K562 (cell line): ENCODE measurements around the gene PI4KA. TPM values are rescaled to one million over a fixed set of nuclear protein-coding genes. Genes with fewer than 3 reads are reported as not detected.

Source experiments
- BACH1 ChIP-seq: fragments of 200-800 bp; sonication (Bioruptor generic); IDR thresholded peaks from 2 replicates; pipeline ENCODE4 v1.6.1; 2016; ENCODE audit warnings: missing genetic modification characterization, missing compliant biosample characterization
- CAMTA2 ChIP-seq: fragments of 250-450 bp; sonication (Bioruptor Pico); conservative IDR thresholded peaks from 2 replicates; pipeline ENCODE4 v1.5.1; 2022
- CBFB ChIP-seq: sonication (generic); formaldehyde crosslinking; IDR thresholded peaks from 2 replicates; pipeline ENCODE4 v1.4.0; 2020; ENCODE audit warnings: mild to moderate bottlenecking, missing genetic modification reagents
- DACH1 ChIP-seq: fragments of 450-650 bp; IDR thresholded peaks from 2 replicates; pipeline ENCODE4 v1.6.1; 2018; ENCODE audit not compliant: partially characterized antibody
- DPF2 ChIP-seq: fragments of 450-650 bp; IDR thresholded peaks from 2 replicates; pipeline ENCODE4 v1.6.1; 2016
- ETV5 ChIP-seq: sonication (generic); formaldehyde crosslinking; IDR thresholded peaks from 2 replicates; pipeline ENCODE4 v1.4.0; 2020; ENCODE audit warnings: low read depth, mild to moderate bottlenecking, missing genetic modification reagents
- FOSL1 ChIP-seq: fragments of 200-800 bp; sonication (Bioruptor generic); conservative IDR thresholded peaks from 2 replicates; pipeline ENCODE4 v1.6.1; 2016; ENCODE audit warnings: missing genetic modification characterization, missing compliant biosample characterization
- GMEB1 ChIP-seq: fragments of 250-450 bp; sonication (Bioruptor Pico); IDR thresholded peaks from 2 replicates; pipeline ENCODE4 v1.4.0; 2020; ENCODE audit warnings: mild to moderate bottlenecking
- MAFG ChIP-seq: fragments of 450-650 bp; conservative IDR thresholded peaks from 2 replicates; pipeline ENCODE4 v1.6.1; 2016; ENCODE audit warnings: missing genetic modification characterization, missing compliant biosample characterization
- MAFK ChIP-seq: IDR thresholded peaks from 2 replicates; pipeline ENCODE4 v1.6.1; 2011; ENCODE audit warnings: low read length, improper control_type of control experiment
- NFE2 ChIP-seq: IDR thresholded peaks from 2 replicates; pipeline ENCODE4 v1.6.1; 2014; ENCODE audit warnings: antibody characterized with exemption, low read depth
- NR1H2 ChIP-seq: sonication (generic); formaldehyde crosslinking; IDR thresholded peaks from 2 replicates; pipeline ENCODE4 v1.4.0; 2020; ENCODE audit warnings: mild to moderate bottlenecking, missing genetic modification reagents
- RCOR1 ChIP-seq, 2 experiments: IDR thresholded peaks; 2 replicates each; pipeline ENCODE4 v1.6.1; 2012; ENCODE audit warnings: low read depth in 2 of 2, low read length in 2 of 2, borderline replicate concordance in 1 of 2, improper control_type of control experiment in 1 of 2
- RUNX1 ChIP-seq: sonication (generic); IDR thresholded peaks from 2 replicates; pipeline ENCODE4 v1.6.1; 2016; ENCODE audit warnings: antibody characterized with exemption, low read depth
- TAF7 ChIP-seq: fragments of 450-650 bp; IDR thresholded peaks from 2 replicates; pipeline ENCODE4 v1.6.1; 2016; ENCODE audit warnings: missing genetic modification characterization, missing compliant biosample characterization
- ZBTB7A ChIP-seq: IDR thresholded peaks from 2 replicates; pipeline ENCODE4 v1.6.1; 2011; ENCODE audit warnings: low read depth, mild to moderate bottlenecking, low read length, moderate library complexity, borderline replicate concordance; ENCODE audit not compliant: control insufficient read depth
- ZNF384 ChIP-seq: IDR thresholded peaks from 2 replicates; pipeline ENCODE4 v1.6.1; 2012; ENCODE audit warnings: low read depth, low read length, improper control_type of control experiment
- polyA plus RNA-seq, 8 experiments: library from polyadenylated mRNA; depleted of rRNA in 4 of 8; stranded (reverse) in 5 of 8; unstranded in 3 of 8; fragments of >200 nt; fragmentation: Nextera tagmentation in 2 of 8; fragmentation: Illumina TruSeq in 1 of 8; extraction: Ambion mirVana in 2 of 8; extraction: Trizol in 1 of 8; gene quantifications; 2 replicates each; pipeline versions ENCODE4 v1.2.1 to v1.2.3, GENCODE V29; 2011 to 2014; ENCODE audit warnings: inconsistent platforms in 1 of 8, missing spikeins in 1 of 8
- total RNA-seq, 7 experiments: library from RNA; depleted of rRNA in 6 of 7; stranded (reverse); fragments of >200 nt in 6 of 7; fragmentation: Illumina TruSeq in 2 of 7; extraction: Trizol in 2 of 7; gene quantifications; 2 replicates each; pipeline versions ENCODE4 v1.2.1 to v1.2.3, GENCODE V29; 2011 to 2021; ENCODE audit warnings: low replicate concordance in 1 of 7
- TF ChIP-seq, protein P1 (sequence below): sonication (generic); formaldehyde crosslinking; IDR thresholded peaks from 2 replicates; pipeline ENCODE4 v1.8.1; 2023; ENCODE audit warnings: mild to moderate bottlenecking, missing genetic modification reagents
- TF ChIP-seq, protein P2 (sequence below): sonication (generic); formaldehyde crosslinking; IDR thresholded peaks from 2 replicates; pipeline ENCODE4 v1.8.1; 2023; ENCODE audit warnings: missing genetic modification reagents, mild to moderate bottlenecking, borderline replicate concordance

PI4KA gene
- total and polyA plus RNA-seq, 9 of the 15 experiments (the other 6 are each of a cell fraction or from before 2014, with no cell fraction given), result 7.3 to 187 (median 84.7) TPM

GRCh38 chr22:20750461-20751184, 108.0 kb downstream of the PI4KA start (continued):
- peak; percentile 70 for TF ChIP-seq MAFK
- no peak for TF ChIP-seq MAFG
- TF ChIP-seq GMEB1 (CRISPR knock-in tag), result no peak
- TF ChIP-seq RUNX1, result no peak
- 0 out of 2 replicates have a peak, but pooled peaks have one; percentile 54 for TF ChIP-seq NR1H2 (CRISPR knock-in tag)
- TF ChIP-seq ZBTB7A, result peak; percentile 8; the same call in 1 of the 2 replicates
- peak; percentile 49; the same call in 1 of the 2 replicates for TF ChIP-seq DPF2
- TF ChIP-seq RCOR1 (IDR thresholded peaks at IDR 0.05; ENCODE audit: borderline replicate concordance in 1 of 2, low read depth in 2 of 2, low read length in 2 of 2), result 0 out of 4 replicates have a peak, but pooled peaks of 1 of the 2 experiments have one; percentile 35
- 0 out of 2 replicates have a peak, but pooled peaks have one; percentile 14 for TF ChIP-seq ZNF384
- peak; percentile 80 for TF ChIP-seq ETV5 (CRISPR knock-in tag)
- peak; percentile 92 for TF ChIP-seq CBFB (CRISPR knock-in tag)
- TF ChIP-seq DACH1, result peak; percentile 90
- no peak for TF ChIP-seq TAF7 (tag)
- peak; percentile 60; the same call in 1 of the 2 replicates for TF ChIP-seq CAMTA2 (CRISPR knock-in tag)
- TF ChIP-seq, protein P1, sequence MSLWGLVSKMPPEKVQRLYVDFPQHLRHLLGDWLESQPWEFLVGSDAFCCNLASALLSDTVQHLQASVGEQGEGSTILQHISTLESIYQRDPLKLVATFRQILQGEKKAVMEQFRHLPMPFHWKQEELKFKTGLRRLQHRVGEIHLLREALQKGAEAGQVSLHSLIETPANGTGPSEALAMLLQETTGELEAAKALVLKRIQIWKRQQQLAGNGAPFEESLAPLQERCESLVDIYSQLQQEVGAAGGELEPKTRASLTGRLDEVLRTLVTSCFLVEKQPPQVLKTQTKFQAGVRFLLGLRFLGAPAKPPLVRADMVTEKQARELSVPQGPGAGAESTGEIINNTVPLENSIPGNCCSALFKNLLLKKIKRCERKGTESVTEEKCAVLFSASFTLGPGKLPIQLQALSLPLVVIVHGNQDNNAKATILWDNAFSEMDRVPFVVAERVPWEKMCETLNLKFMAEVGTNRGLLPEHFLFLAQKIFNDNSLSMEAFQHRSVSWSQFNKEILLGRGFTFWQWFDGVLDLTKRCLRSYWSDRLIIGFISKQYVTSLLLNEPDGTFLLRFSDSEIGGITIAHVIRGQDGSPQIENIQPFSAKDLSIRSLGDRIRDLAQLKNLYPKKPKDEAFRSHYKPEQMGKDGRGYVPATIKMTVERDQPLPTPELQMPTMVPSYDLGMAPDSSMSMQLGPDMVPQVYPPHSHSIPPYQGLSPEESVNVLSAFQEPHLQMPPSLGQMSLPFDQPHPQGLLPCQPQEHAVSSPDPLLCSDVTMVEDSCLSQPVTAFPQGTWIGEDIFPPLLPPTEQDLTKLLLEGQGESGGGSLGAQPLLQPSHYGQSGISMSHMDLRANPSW (CRISPR knock-in tag), result peak; percentile 73; the same call in 1 of the 2 replicates
- peak; percentile 92 for TF ChIP-seq FOSL1 (tag)
- TF ChIP-seq, protein P2, sequence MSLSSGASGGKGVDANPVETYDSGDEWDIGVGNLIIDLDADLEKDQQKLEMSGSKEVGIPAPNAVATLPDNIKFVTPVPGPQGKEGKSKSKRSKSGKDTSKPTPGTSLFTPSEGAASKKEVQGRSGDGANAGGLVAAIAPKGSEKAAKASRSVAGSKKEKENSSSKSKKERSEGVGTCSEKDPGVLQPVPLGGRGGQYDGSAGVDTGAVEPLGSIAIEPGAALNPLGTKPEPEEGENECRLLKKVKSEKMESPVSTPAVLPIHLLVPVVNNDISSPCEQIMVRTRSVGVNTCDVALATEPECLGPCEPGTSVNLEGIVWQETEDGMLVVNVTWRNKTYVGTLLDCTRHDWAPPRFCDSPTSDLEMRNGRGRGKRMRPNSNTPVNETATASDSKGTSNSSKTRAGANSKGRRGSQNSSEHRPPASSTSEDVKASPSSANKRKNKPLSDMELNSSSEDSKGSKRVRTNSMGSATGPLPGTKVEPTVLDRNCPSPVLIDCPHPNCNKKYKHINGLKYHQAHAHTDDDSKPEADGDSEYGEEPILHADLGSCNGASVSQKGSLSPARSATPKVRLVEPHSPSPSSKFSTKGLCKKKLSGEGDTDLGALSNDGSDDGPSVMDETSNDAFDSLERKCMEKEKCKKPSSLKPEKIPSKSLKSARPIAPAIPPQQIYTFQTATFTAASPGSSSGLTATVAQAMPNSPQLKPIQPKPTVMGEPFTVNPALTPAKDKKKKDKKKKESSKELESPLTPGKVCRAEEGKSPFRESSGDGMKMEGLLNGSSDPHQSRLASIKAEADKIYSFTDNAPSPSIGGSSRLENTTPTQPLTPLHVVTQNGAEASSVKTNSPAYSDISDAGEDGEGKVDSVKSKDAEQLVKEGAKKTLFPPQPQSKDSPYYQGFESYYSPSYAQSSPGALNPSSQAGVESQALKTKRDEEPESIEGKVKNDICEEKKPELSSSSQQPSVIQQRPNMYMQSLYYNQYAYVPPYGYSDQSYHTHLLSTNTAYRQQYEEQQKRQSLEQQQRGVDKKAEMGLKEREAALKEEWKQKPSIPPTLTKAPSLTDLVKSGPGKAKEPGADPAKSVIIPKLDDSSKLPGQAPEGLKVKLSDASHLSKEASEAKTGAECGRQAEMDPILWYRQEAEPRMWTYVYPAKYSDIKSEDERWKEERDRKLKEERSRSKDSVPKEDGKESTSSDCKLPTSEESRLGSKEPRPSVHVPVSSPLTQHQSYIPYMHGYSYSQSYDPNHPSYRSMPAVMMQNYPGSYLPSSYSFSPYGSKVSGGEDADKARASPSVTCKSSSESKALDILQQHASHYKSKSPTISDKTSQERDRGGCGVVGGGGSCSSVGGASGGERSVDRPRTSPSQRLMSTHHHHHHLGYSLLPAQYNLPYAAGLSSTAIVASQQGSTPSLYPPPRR (CRISPR knock-in tag), result peak; percentile 94
- no peak for TF ChIP-seq BACH1 (tag)
- peak; percentile 70; the same call in 1 of the 2 replicates for TF ChIP-seq NFE2
